OCI-LY7 (cell line): ENCODE data around the gene MTERF4. TPM values are rescaled to one million over a fixed set of nuclear protein-coding genes. Genes with fewer than 3 reads are reported as not detected.

Experiments
- BruUV-seq: library from RNA; stranded (reverse); fragments of 400-500 nt; replicated peaks from 2 replicates; lab custom pipeline; 2021; lab: Mats Ljungman, UMichigan
- CTCF ChIA-PET: fragments of 300-600 bp; sonication (Branson Sonifier 250); formaldehyde crosslinking; loops from one replicate; lab custom pipeline; 2022; ENCODE audit warnings: antibody characterized with exemption; ENCODE audit not compliant: unreplicated experiment; lab: Charles Lee
- POLR2A ChIA-PET: fragments of 300-600 bp; sonication (Branson Sonifier 250); formaldehyde crosslinking; loops from one replicate; lab custom pipeline; 2022; ENCODE audit warnings: antibody characterized with exemption; lab: Charles Lee
- DNase-seq: peaks from one replicate; pipeline ENCODE4 v3.0.0-alpha.2; 2015; ENCODE audit warnings: low spot score
- H2AFZ ChIP-seq: fragments of 200-600 bp; sonication (generic), shearing (Covaris generic); 2 replicates; pipeline ENCODE4 v1.6.1; 2014; ENCODE audit warnings: mild to moderate bottlenecking, antibody characterized with exemption, low read length, moderate library complexity
- H3K27ac ChIP-seq: fragments of 200-600 bp; sonication (generic); 2 replicates; pipeline ENCODE4 v1.5.1; 2014; ENCODE audit warnings: mixed run types, low read depth, mild to moderate bottlenecking, moderate library complexity, low read length, inconsistent platforms; ENCODE audit not compliant: poor library complexity, severe bottlenecking
- H3K36me3 ChIP-seq: fragments of 200-600 bp; sonication (generic); 2 replicates; pipeline ENCODE4 v1.6.1; 2014; ENCODE audit warnings: mild to moderate bottlenecking, antibody characterized with exemption, low read length, moderate library complexity, mixed read lengths; ENCODE audit not compliant: insufficient read depth
- H3K4me1 ChIP-seq: fragments of 200-600 bp; sonication (generic); 2 replicates; pipeline ENCODE4 v1.5.1; 2014; ENCODE audit warnings: mild to moderate bottlenecking, low read length; ENCODE audit not compliant: insufficient read depth, poor library complexity, severe bottlenecking
- H3K4me2 ChIP-seq: fragments of 200-600 bp; sonication (generic); 2 replicates; pipeline ENCODE4 v1.6.1; 2014; ENCODE audit warnings: mild to moderate bottlenecking, low read length
- H3K4me3 ChIP-seq: fragments of 200-600 bp; sonication (generic); 2 replicates; pipeline ENCODE4 v1.5.1; 2014; ENCODE audit warnings: mild to moderate bottlenecking, low read depth, low read length; ENCODE audit not compliant: poor library complexity, severe bottlenecking
- H3K79me2 ChIP-seq: fragments of 200-600 bp; sonication (generic); 2 replicates; pipeline ENCODE4 v1.6.1; 2016; ENCODE audit warnings: low read depth, mild to moderate bottlenecking, low read length, moderate library complexity, mixed read lengths; ENCODE audit not compliant: insufficient read depth
- H3K9me2 ChIP-seq: fragments of 200-600 bp; sonication (generic); 2 replicates; pipeline ENCODE4 v1.6.1; 2016; ENCODE audit warnings: mild to moderate bottlenecking, low read length, mixed read lengths; ENCODE audit not compliant: insufficient read depth
- H3K9me3 ChIP-seq: fragments of 200-600 bp; sonication (generic); 2 replicates; pipeline ENCODE4 v1.6.1; 2014; ENCODE audit warnings: mild to moderate bottlenecking, mixed run types, low read length, mixed read lengths
- H4K20me1 ChIP-seq: fragments of 200-600 bp; sonication (generic); 2 replicates; pipeline ENCODE4 v1.6.1; 2014; ENCODE audit warnings: mild to moderate bottlenecking, antibody characterized with exemption, low read length, moderate library complexity, mixed read lengths; ENCODE audit not compliant: insufficient read depth
- CTCF ChIP-seq: fragments of 200-600 bp; sonication (generic); conservative IDR thresholded peaks from 2 replicates; pipeline ENCODE4 v1.5.1; 2014; ENCODE audit warnings: mild to moderate bottlenecking, antibody characterized with exemption, low read length, moderate library complexity, mixed read lengths
- EZH2phosphoT487 ChIP-seq: fragments of 200-600 bp; sonication (generic); IDR thresholded peaks from 2 replicates; pipeline ENCODE4 v1.6.1; 2018; ENCODE audit warnings: low read depth, borderline replicate concordance, mild to moderate bottlenecking, mixed run types, antibody characterized with exemption, low read length, moderate library complexity, mixed read lengths
- intact Hi-C: fragments of 100-400 bp; cut with micrococcal nuclease; formaldehyde crosslinking; loops from one replicate; pipeline ENCODE4 v1.10.0; 2022; ENCODE audit not compliant: unreplicated experiment
- total RNA-seq, 2 experiments: library from RNA; depleted of rRNA in 1 of 2; stranded (reverse); fragments of >200 nt in 1 of 2; shearing (Covaris generic) in 1 of 2; gene quantifications; 2 replicates each; pipeline ENCODE4 v1.2.3, GENCODE V29; 2014 to 2022

The MTERF4 gene
- total RNA-seq, 2 experiments from 2014 or later, result 48.2 to 58.9 TPM

GRCh38 chr2:241099246-241099645 lies 2.8 kb downstream of the MTERF4 start:
- H3K79me2 ChIP-seq, result peaks cover 46% of the 10 kb centered on the region; the same call in 1 of the 2 replicates
- CTCF ChIA-PET, result no interaction called here
- H3K4me2 ChIP-seq, result 0 out of 2 replicates have a peak overlapping the region, but pooled peaks have one; percentile 98
- H2AFZ ChIP-seq, result no peak overlapping the region
- peaks cover 4% of the 10 kb centered on the region; the same call in 1 of the 2 replicates for H4K20me1 ChIP-seq
- POLR2A ChIA-PET, result no interaction called here
- no peak for DNase-seq
- H3K27ac ChIP-seq, result no peak overlapping the region
- intact Hi-C loops, result no loop called here
- no TSS peak for BruUV-seq
- H3K9me2 ChIP-seq, result no peaks in the 10 kb centered on the region
- H3K9me3 ChIP-seq, result no peaks in the 10 kb centered on the region
- H3K4me1 ChIP-seq, result peaks cover 41% of the 10 kb centered on the region
- no peak for TF ChIP-seq EZH2phosphoT487
- TF ChIP-seq CTCF, result no peak
- no peak overlapping the region for H3K4me3 ChIP-seq
- peaks cover 54% of the 10 kb centered on the region for H3K36me3 ChIP-seq

- Histone ChIP-seq H3K4me3 (no peak overlapping the region), H3K9me3 (no peaks in the 10 kb centered on the region), H3K4me1 (peaks cover 30% of the 10 kb centered on the region), H3K4me2 (no peak overlapping the region), H3K79me2 (peaks cover 33% of the 10 kb centered on the region; the same call in 1 of the 2 replicates), H4K20me1 (peaks cover 4% of the 10 kb centered on the region; the same call in 1 of the 2 replicates), H2AFZ (no peak overlapping the region), H3K9me2 (no peaks in the 10 kb centered on the region), H3K27ac (no peak overlapping the region), H3K36me3 (peaks cover 74% of the 10 kb centered on the region)
- no TSS peak for BruUV-seq
- ChIA-PET CTCF (no interaction called here), POLR2A (no interaction called here)
- DNase-seq, result no peak
- intact Hi-C loops, result no loop called here
- TF ChIP-seq EZH2phosphoT487 (no peak), CTCF (no peak)
These were observed 5.1 kb downstream of the MTERF4 start for GRCh38 chr2:241096979-241097378.

GRCh38 chr2:241095594-241096290 lies 6.3 kb downstream of the MTERF4 start:
- TF ChIP-seq EZH2phosphoT487 (no peak), CTCF (no peak)
- Histone ChIP-seq H3K27ac (no peak overlapping the region), H3K4me3 (no peak overlapping the region), H3K9me3 (no peaks in the 10 kb centered on the region), H3K9me2 (no peaks in the 10 kb centered on the region), H3K4me2 (no peak overlapping the region), H3K79me2 (peaks cover 23% of the 10 kb centered on the region; the same call in 1 of the 2 replicates), H2AFZ (no peak overlapping the region), H3K4me1 (peaks cover 25% of the 10 kb centered on the region), H4K20me1 (peaks cover under 1% of the 10 kb centered on the region; the same call in 1 of the 2 replicates), H3K36me3 (peaks cover 87% of the 10 kb centered on the region)
- ChIA-PET CTCF (no interaction called here), POLR2A (no interaction called here)
- no peak for DNase-seq
- intact Hi-C loops, result no loop called here
- no TSS peak for BruUV-seq
